ENCODE measurements around the gene PXMP4.

GRCh38 chr20:33674294-33675135, 45.6 kb downstream of the PXMP4 start, which contains the start of gene NECAB3:
- TF ChIP-seq CTCF (conservative IDR thresholded peaks at IDR 0.05), result no peak
- TF ChIP-seq ZFX (IDR thresholded peaks at IDR 0.05), result peak; percentile 24; the same call in 1 of the 2 replicates

All from C4-2B (cell line).